HFFc6 (cell line): ENCODE results near the gene CCDC183. TPM values are rescaled to one million over a fixed set of nuclear protein-coding genes. Genes with fewer than 3 reads are reported as not detected.
A peak's percentile ranks its signal among the peaks of the same experiment; 100 is the strongest.

Source experiments
- DNase-seq: peaks from one replicate; pipeline ENCODE4 v3.0.0-alpha.2; 2018
- H3K27ac Mint-ChIP-seq: 2 replicates; pipeline ENCODE4 v1.8.0; 2020; ENCODE audit warnings: mild to moderate bottlenecking, mixed read lengths
- H3K27me3 Mint-ChIP-seq: 2 replicates; pipeline ENCODE4 v1.8.0; 2021; ENCODE audit warnings: mild to moderate bottlenecking, moderate library complexity, mixed read lengths; ENCODE audit not compliant: insufficient read depth
- H3K36me3 Mint-ChIP-seq: 2 replicates; pipeline ENCODE4 v1.8.0; 2021; ENCODE audit warnings: low read depth, mixed read lengths
- H3K4me1 Mint-ChIP-seq: 2 replicates; pipeline ENCODE4 v1.8.0; 2020; ENCODE audit warnings: low read depth, mixed read lengths
- H3K4me3 Mint-ChIP-seq: 2 replicates; pipeline ENCODE4 v1.8.0; 2020; ENCODE audit warnings: mild to moderate bottlenecking, moderate library complexity, mixed read lengths
- H3K9me3 Mint-ChIP-seq: 2 replicates; pipeline ENCODE4 v1.8.0; 2020; ENCODE audit warnings: mild to moderate bottlenecking, mixed read lengths
- long read RNA-seq: library from polyadenylated mRNA; unstranded; transcript quantifications from one replicate; pipeline ENCODE4 v2.0.0, GENCODE V29; 2019
- total RNA-seq, 6 experiments: library from RNA; stranded (reverse); fragmentation: NEBNext Ultra II Directional; extraction: Animal tissue kit (Norgen Biotek cat#: 25700); gene quantifications; 2 replicates in 1 of 6; 3 replicates in 5 of 6; pipeline ENCODE4 v1.2.3, GENCODE V29; 2021
- TF ChIP-seq, protein P1 (sequence below): fragments of 200-600 bp; sonication (generic); IDR thresholded peaks from 2 replicates; pipeline ENCODE4 v1.5.0; 2021; ENCODE audit warnings: antibody characterized with exemption, mild to moderate bottlenecking

Gene CCDC183
- total RNA-seq, result under 1 TPM; 0.25 to 0.87 (median 0.34) TPM
- long read RNA-seq, result 0 reads

DNA sequence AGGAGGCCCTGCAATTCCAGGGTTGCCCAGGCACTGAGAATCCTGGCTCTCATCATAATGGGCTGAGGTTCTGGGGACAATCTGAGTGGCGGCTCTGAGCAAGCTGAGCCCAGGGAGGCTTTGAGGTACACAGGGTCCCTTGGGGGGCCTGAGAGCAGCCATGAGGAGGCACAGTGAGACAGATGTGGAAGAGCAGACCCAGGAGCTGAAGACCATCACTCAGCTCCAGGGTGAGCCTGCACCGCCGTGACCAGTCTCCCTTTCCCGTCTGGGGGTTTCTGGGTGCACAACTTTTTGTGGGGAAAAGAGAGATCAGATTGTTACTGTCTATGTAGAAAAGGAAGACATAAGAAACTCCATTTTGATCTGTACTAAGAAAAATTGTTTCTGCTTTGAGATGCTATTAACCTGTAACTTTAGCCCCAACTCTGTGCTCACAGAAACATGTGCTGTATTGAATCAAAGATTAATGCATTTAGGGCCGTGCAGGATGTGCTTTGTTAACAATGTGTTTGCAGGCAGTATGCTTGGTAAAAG lies at the start of gene CCDC183:
TSS of gene CCDC183 (plus strand) at position 101 of the 537 bp plus-strand sequence. CDS start at position 161, 60 bp downstream.
- Mint-ChIP-seq H3K36me3 (peaks cover 5% of the 10 kb centered on the region), H3K4me1 (peaks cover 32% of the 10 kb centered on the region), H3K27ac (peak within 1 kb of the TSS; percentile 50), H3K9me3 (no peaks in the 10 kb centered on the region), H3K27me3 (peaks cover 34% of the 10 kb centered on the region), H3K4me3 (no peak within 1 kb of the TSS)
- TF ChIP-seq, protein P1, sequence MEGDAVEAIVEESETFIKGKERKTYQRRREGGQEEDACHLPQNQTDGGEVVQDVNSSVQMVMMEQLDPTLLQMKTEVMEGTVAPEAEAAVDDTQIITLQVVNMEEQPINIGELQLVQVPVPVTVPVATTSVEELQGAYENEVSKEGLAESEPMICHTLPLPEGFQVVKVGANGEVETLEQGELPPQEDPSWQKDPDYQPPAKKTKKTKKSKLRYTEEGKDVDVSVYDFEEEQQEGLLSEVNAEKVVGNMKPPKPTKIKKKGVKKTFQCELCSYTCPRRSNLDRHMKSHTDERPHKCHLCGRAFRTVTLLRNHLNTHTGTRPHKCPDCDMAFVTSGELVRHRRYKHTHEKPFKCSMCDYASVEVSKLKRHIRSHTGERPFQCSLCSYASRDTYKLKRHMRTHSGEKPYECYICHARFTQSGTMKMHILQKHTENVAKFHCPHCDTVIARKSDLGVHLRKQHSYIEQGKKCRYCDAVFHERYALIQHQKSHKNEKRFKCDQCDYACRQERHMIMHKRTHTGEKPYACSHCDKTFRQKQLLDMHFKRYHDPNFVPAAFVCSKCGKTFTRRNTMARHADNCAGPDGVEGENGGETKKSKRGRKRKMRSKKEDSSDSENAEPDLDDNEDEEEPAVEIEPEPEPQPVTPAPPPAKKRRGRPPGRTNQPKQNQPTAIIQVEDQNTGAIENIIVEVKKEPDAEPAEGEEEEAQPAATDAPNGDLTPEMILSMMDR, result no peak
- DNase-seq, result no peak

- no peak overlapping the region for H3K4me3 Mint-ChIP-seq
- peaks cover 7% of the 10 kb centered on the region for H3K27me3 Mint-ChIP-seq
- H3K27ac Mint-ChIP-seq, result no peak overlapping the region
- TF ChIP-seq, protein P1, result no peak
- DNase-seq, result no peak
- H3K36me3 Mint-ChIP-seq, result no peaks in the 10 kb centered on the region
- H3K9me3 Mint-ChIP-seq, result peaks cover 2% of the 10 kb centered on the region
- H3K4me1 Mint-ChIP-seq, result no peaks in the 10 kb centered on the region; the same call in 1 of the 2 replicates
Observed at GRCh38 chr9:136746621-136747020, 49.5 kb upstream of the CCDC183 start.

DNA sequence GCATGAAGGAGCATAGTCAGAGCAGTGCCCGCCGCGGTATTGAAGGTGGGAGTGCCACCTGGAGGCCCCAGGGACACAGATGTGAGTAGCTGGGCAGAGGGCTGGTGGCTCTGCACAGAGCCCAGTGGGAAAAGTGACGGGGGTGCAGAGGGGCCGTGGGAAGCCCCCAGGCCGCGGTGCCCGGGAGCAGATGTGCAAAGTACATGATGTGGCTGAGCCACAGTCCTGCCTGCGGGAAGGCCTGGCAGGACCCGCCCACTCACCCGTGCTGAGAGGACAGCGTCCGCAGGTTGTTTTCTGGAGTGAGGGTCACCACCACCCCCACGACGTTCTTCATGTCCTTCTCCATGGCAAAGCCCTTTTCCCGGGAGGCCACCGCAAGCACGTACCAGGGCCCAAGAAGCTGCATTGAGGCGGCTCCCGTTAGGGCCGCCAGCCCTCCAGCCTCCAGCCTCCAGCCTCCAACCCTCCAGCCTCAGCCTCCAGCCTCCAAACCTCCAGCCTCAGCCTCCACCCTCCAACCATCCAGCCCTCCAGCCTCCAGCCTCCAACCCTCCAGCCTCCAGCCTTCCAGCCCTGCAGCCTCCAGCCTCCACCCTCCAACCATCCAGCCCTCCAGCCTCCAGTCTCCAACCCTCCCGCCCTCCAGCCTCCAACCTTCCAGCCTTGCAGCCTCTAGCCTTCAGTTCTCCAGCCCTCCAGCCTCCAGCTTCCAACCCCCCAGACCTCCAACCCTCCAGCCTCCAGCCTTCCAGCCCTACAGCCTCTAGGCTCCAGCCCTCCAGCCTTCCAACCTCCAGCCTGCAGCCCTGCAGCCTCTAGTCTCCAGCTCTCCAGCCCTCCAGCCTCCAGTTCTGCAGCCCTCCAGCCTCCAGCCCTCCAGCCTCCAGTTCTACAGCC lies 48.7 kb upstream of the CCDC183 start:
- no peak overlapping the region for H3K4me3 Mint-ChIP-seq
- DNase-seq, result no peak
- no peak overlapping the region for H3K27ac Mint-ChIP-seq
- peaks cover 9% of the 10 kb centered on the region for H3K27me3 Mint-ChIP-seq
- H3K4me1 Mint-ChIP-seq, result no peaks in the 10 kb centered on the region; the same call in 1 of the 2 replicates
- H3K9me3 Mint-ChIP-seq, result peaks cover 10% of the 10 kb centered on the region
- TF ChIP-seq, protein P1, result no peak
- H3K36me3 Mint-ChIP-seq, result no peaks in the 10 kb centered on the region

GRCh38 chr9:136748201-136748600 lies 47.9 kb upstream of the CCDC183 start, which contains the start of gene LCN6:
TSS of gene LCN6 (minus strand) at chr9:136748525. CDS start at chr9:136748483, 42 bp downstream.
- Mint-ChIP-seq H3K27ac (no peak within 1 kb of the TSS), H3K9me3 (peaks cover 12% of the 10 kb centered on the region), H3K4me1 (no peaks in the 10 kb centered on the region; the same call in 1 of the 2 replicates), H3K27me3 (peaks cover 13% of the 10 kb centered on the region; the same call in 1 of the 2 replicates), H3K36me3 (no peaks in the 10 kb centered on the region), H3K4me3 (no peak within 1 kb of the TSS)
- TF ChIP-seq, protein P1, result no peak
- no peak for DNase-seq

DNA sequence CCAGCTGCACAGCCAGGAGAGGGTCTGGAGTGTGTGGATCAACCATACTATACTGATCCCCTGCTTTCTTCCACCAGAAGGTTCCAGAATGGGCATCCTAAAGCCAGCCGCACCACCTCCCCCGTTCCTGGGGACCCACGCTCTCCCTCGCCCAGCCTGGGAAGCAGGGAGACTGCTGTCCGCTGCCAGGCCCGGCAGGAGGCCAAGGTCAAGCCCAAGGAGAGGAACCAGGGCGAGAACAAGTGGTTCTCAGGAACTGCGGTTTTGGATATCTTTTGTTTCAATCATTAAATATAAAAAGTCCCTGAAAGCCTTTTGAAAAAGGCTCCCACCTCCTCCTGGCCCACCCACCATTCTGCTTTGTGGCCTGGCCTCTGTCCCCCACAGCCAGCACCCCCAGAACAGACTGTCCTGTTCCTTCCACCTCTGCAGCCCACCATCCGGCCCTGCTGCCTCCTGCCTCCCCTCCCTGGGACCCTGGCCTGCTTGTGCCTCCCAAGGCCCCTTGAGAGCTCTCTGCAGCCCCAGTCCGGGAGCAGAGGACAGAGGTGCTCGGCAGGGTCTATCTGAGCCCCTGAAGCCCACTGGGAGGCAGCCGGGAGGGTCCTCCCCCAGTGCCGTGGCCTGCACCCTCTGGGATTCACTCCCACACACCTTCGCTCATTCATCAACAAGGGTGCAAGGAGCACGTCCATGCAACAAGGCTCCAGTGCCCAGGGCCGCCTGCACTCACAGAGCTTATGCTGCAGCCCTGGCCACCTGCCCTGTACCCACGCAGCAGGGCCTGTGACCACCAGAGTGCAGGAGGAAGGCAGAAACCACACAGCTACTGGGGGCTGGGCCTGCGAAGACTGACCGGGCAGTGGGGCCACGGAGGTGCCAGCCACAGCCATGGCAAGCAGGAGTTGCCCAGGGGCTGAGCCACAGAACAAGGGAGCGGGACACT lies 47.2 kb upstream of the CCDC183 start:
- DNase-seq, result no peak
- Mint-ChIP-seq H3K36me3 (no peaks in the 10 kb centered on the region), H3K4me1 (no peaks in the 10 kb centered on the region; the same call in 1 of the 2 replicates), H3K27me3 (peaks cover 13% of the 10 kb centered on the region; the same call in 1 of the 2 replicates), H3K4me3 (no peak overlapping the region), H3K9me3 (peaks cover 12% of the 10 kb centered on the region), H3K27ac (no peak overlapping the region)
- TF ChIP-seq, protein P1, result no peak
